ENCODE data around the gene SETDB2.
A peak's percentile ranks its signal among the peaks of the same experiment; 100 is the strongest.

Gene SETDB2

DNA sequence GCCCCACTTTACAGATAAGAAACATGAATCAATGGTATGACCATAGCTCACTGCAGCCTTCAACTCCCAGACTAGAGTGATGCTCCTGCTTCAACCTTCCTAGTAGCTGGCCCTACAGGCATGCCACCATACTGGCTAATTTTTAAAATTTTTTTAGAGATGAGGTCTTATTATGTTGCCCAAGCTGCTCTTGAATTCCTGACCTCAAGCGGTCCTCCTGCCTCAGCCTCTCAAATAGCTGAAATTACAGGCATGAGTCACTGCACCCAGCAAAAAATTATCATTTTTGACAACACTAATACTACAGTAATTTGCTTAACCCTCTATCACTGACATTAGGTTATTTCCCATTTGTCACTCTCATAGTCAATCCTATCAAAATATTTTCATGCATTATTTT is 15.0 kb upstream of the SETDB2 start:
- no peak for DNase-seq

- DNase-seq: no peak
Measured at GRCh38 chr13:49435992-49436391, 8.1 kb upstream of the SETDB2 start.

DNA sequence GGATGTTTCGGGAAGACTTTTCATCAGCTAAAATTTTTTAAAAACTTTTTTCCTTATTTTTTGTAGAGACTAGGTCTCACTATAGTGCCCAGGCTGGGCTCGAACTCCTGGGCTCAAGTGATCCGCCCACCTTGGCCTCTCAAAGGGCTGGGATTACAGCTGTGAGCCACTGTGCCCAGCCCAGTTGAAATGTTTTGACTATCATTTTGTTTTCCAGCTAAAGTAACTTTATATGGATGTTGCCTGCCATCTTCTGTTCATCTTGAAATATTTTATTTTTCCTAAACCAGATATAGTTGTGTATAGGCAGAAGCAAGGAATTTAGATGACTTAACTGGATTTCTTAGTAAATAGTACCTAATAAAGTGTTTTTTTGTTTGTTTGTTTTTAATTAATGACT is 7.2 kb upstream of the SETDB2 start:
- DNase-seq: peak; percentile 64

- DNase-seq: no peak
Measured at GRCh38 chr13:49437705-49438104, 6.4 kb upstream of the SETDB2 start.

DNA sequence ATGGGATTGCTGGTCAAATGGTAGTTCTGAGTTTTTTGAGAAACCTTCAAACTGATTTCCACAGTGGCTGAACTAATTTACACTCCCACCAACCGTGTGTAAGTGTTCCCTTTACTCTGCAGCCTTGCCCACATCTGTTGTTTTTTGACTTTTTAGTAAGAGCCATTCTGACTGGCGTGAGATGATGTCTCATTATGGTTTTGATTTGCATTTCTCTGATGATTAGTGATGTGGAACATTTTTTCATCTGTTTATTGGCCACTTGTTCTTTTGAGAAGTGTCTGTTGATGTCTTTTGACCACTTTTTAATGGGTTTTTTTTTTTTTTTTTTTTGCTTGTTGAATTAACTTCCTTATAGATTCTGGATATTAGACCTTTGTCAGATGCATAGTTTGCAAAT is 4.5 kb upstream of the SETDB2 start:
- DNase-seq: no peak

GRCh38 chr13:49441312-49441711 is 2.8 kb upstream of the SETDB2 start:
- DNase-seq: no peak

DNA sequence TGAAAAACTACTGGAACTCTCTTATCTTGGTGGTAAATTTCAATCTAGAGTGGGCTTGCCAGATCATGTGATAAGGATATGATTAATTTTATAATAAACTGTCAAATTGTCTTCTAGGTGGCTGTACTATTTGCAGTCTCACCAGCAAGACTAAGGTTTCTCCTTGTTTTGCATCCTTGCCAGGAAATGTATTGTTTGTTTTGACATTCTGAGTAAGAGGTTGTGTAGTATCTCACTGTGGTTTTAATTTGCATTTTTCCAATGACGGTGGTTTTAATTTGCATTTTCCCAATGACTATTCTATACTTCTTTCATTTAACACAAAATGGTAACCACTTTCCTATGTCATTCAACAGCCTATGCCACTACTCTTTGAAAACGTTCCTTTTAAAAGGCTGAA is 2.2 kb upstream of the SETDB2 start:
- no peak for DNase-seq

GRCh38 chr13:49443357-49443703 is 744 bp upstream of the SETDB2 start:
- peak; percentile 74 for DNase-seq

GRCh38 chr13:49444524-49445395 is 686 bp downstream of the SETDB2 start:
- DNase-seq: peak; percentile 90

- no peak for DNase-seq
Measured at GRCh38 chr13:49446473-49446872, 2.4 kb downstream of the SETDB2 start.

DNA sequence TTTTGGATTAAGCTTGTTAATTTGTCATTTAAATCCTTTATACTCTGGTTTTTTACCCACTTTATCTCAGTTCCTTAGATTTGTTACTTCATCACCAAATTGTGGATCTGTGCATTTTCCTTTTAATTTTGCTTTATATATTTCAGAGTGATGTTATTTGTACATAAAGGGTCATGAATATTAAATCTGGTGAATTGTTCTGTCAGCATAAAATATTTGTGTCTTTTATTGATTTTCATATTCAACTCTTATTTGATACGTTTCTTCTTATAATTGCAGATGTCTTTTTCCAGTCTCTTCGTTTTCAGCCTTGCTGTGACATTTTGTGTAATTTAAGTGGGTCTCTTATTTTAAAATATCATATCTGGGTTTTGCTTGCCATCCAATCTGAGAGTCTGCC is 4.7 kb downstream of the SETDB2 start:
- no peak for DNase-seq

DNA sequence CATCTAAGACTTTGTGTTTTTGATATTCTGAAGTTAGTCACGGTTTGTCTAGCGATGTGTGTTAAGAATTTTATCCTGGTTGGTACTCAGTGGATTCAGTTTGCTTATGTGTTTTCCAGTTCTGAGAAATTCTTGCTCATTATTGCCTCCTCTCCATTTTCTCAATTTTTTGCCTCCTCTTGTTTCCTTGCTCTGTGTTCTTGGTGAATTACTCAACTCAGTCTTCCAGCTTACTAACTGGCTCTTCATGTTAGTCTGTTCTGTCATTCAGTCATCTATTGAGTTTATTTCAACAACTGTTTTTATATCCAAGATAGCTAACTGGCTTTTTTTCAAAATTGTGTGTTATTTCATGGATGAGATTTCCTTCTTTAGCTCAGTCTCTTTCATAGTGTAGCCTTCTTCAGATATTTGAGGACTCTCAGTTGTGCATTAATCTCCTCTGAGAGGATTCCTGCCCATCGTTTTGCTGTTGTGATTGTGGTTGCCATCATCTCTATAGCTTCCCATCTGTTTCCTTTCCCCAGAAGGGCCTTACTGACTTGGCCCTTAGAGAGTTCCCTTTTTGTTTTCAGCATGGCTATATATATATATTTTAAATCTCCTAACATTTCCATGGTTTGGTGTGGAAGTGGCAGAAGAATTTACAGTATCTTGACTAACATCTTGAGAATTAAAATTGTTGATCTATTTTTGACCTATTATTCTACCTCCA is 6.2 kb downstream of the SETDB2 start:
- DNase-seq: peak; percentile 33

- no peak for DNase-seq
Measured at GRCh38 chr13:49452725-49453457, 8.8 kb downstream of the SETDB2 start.

GRCh38 chr13:49453465-49453864 is 9.4 kb downstream of the SETDB2 start:
- DNase-seq: no peak

DNA sequence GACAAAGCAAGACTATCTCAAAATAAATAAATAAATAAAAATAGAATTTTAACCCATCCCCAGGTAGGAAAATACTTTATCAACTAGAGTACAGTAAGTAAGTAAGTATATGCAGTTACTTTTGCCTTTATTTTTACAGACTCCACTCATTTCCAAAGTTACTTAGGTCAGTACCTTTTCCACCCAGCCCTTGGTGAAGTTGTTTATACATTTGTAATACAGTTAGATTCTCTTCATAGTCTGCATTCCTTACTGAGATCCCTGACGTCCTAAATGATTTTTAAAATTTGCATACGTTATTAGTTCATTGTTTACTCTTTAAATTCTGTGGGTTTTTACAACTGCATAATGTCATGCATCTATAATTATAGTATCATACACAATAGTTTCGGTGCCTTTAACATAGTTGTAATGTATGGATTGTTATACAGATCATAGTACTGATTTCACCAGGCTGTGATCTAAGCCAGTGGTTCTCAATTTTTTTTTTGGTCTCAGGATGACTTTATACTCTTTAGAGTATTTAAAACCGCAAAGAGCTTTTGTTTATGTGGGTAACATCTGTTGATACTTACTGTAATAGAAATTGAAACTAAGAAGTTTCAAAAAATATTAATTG is 10.4 kb downstream of the SETDB2 start:
- no peak for DNase-seq

- no peak for DNase-seq
Measured at GRCh38 chr13:49455007-49455398, 10.9 kb downstream of the SETDB2 start.

DNA sequence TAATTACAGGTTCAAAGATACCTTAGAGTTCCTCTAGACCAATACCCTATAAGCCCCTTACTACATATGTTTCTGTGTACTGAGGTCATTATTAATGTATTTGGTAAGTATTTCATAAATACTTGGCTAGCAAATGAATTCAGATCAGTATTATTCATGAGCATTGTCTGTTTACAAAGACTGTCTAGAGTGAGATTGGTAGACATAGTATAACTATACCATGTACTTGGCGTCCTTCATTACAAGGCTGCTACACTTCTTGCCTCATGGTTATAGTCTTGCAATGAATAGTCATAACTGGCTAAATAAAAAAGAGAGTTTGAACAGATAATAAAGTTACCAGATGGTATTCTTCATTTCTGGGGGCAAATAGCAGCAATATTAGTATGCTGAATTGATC is 12.1 kb downstream of the SETDB2 start:
- DNase-seq: no peak

DNA sequence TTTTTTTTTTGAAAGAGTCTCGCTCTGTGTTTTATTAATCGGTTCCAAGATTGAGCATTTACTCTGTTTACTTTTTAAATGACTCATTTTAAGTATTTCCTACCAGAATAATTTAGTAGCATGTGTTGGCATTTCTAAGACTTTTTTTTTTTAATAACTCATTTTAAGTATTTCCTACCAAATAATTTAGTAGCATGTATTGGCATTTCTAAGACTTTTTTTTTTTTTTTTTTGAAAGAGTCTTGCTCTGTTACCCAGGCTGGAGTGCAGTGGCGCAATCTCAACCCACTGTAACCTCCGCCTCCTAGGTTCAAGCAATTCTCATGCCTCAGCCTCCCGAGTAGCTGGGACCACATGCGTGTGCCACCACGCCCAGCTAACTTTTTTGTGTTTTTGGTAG is 13.1 kb downstream of the SETDB2 start:
- DNase-seq: no peak

DNA sequence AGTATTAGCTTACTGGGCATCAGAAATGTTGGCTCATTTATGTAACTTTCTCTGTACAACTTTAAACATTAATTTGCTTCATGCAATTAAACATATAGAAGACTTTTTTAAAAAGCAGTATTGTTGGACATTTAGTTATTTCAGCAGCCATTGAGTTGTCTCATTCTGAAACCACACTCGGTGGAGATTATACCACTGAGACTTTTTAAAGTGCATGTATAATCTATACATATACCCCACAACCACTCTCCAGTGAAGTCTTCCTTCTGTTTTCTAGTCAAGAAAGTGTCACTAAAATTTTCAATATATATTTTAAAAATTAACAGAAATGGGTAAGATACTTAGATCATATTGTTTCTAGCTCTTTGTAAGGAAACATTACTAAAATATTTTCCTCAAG is 15.5 kb downstream of the SETDB2 start:
- no peak for DNase-seq

- DNase-seq: no peak
Measured at GRCh38 chr13:49464085-49464484, 20.0 kb downstream of the SETDB2 start.

- no peak for DNase-seq
Measured at GRCh38 chr13:49464621-49465325, 20.7 kb downstream of the SETDB2 start.

GRCh38 chr13:49466292-49466838 is 22.3 kb downstream of the SETDB2 start:
- no peak for DNase-seq
